ENCODE data around the gene PURB. TPM values are rescaled to one million over a fixed set of nuclear protein-coding genes. Genes with fewer than 3 reads are reported as not detected.

Gene PURB
- total RNA-seq, 4 donors from 2014 or later = 28.1 to 39.3 (median 31.3) TPM

- 26% methylated on average over 7 of the region's 7 CpGs for WGBS
- H3K27ac ChIP-seq = no peak overlapping the region
- DNase-seq (ENCODE audit: low spot score in 2 of 2) = no peak
These were observed 27.5 kb upstream of the PURB start for GRCh38 chr7:44912775-44913347.

GRCh38 chr7:44911911-44912310 is 26.6 kb upstream of the PURB start:
- H3K27me3 ChIP-seq = no peaks in the 10 kb centered on the region

More at GRCh38 chr7:44912775-44913347, 27.5 kb upstream of the PURB start:
- H3K36me3 ChIP-seq = no peaks in the 10 kb centered on the region
- peaks cover 18% of the 10 kb centered on the region for H3K4me1 ChIP-seq
- H3K9me3 ChIP-seq = no peaks in the 10 kb centered on the region
- no peak overlapping the region for H3K4me3 ChIP-seq
- TF ChIP-seq POLR2AphosphoS5 (IDR thresholded peaks at IDR 0.05) (no peak), CTCF (IDR thresholded peaks at IDR 0.05) (no peak), POLR2A (IDR thresholded peaks at IDR 0.05) (no peak), EP300 (IDR thresholded peaks at IDR 0.05) (no peak)
- no peaks in the 10 kb centered on the region for H3K27me3 ChIP-seq

GRCh38 chr7:44909596-44910389 is 24.5 kb upstream of the PURB start:
- H3K9me3 ChIP-seq = no peaks in the 10 kb centered on the region

More at GRCh38 chr7:44911911-44912310, 26.6 kb upstream of the PURB start:
- TF ChIP-seq POLR2AphosphoS5 (IDR thresholded peaks at IDR 0.05) (no peak), CTCF (IDR thresholded peaks at IDR 0.05) (no peak), EP300 (IDR thresholded peaks at IDR 0.05) (no peak), POLR2A (IDR thresholded peaks at IDR 0.05) (no peak)
- Histone ChIP-seq H3K4me3 (no peak overlapping the region), H3K36me3 (no peaks in the 10 kb centered on the region), H3K27ac (no peak overlapping the region), H3K9me3 (no peaks in the 10 kb centered on the region), H3K4me1 (peaks cover 18% of the 10 kb centered on the region)
- no peak for DNase-seq (ENCODE audit: low spot score in 2 of 2)
- WGBS = 59% methylated on average over 6 of the region's 8 CpGs

GRCh38 chr7:44906965-44907364 is 21.6 kb upstream of the PURB start:
- TF ChIP-seq EP300 (IDR thresholded peaks at IDR 0.05) (no peak), POLR2AphosphoS5 (IDR thresholded peaks at IDR 0.05) (no peak), POLR2A (IDR thresholded peaks at IDR 0.05) (no peak), CTCF (IDR thresholded peaks at IDR 0.05) (no peak)
- no peak overlapping the region for H3K4me3 ChIP-seq
- peaks cover 3% of the 10 kb centered on the region for H3K4me1 ChIP-seq
- 90% methylated on average over 8 of the region's 8 CpGs for WGBS
- H3K27ac ChIP-seq = no peak overlapping the region
- no peaks in the 10 kb centered on the region for H3K36me3 ChIP-seq
- DNase-seq (ENCODE audit: low spot score in 2 of 2) = no peak
- H3K27me3 ChIP-seq = no peaks in the 10 kb centered on the region
- H3K9me3 ChIP-seq = no peaks in the 10 kb centered on the region

More at GRCh38 chr7:44909596-44910389, 24.5 kb upstream of the PURB start:
- H3K27me3 ChIP-seq = no peaks in the 10 kb centered on the region
- peaks cover 18% of the 10 kb centered on the region for H3K4me1 ChIP-seq
- TF ChIP-seq POLR2AphosphoS5 (IDR thresholded peaks at IDR 0.05) (no peak), CTCF (IDR thresholded peaks at IDR 0.05) (no peak), EP300 (IDR thresholded peaks at IDR 0.05) (no peak), POLR2A (IDR thresholded peaks at IDR 0.05) (no peak)
- DNase-seq (ENCODE audit: low spot score in 2 of 2) = no peak
- 93% methylated on average over 8 of the region's 8 CpGs for WGBS
- no peaks in the 10 kb centered on the region for H3K36me3 ChIP-seq
- no peak overlapping the region for H3K27ac ChIP-seq
- H3K4me3 ChIP-seq = no peak overlapping the region

- no peaks in the 10 kb centered on the region for H3K36me3 ChIP-seq
- H3K27ac ChIP-seq = no peak overlapping the region
- no peak overlapping the region for H3K4me3 ChIP-seq
- WGBS = 90% methylated on average over 11 of the region's 12 CpGs
- H3K4me1 ChIP-seq = no peaks in the 10 kb centered on the region
- no peak for DNase-seq (ENCODE audit: low spot score in 2 of 2)
- no peaks in the 10 kb centered on the region for H3K9me3 ChIP-seq
- no peak for TF ChIP-seq EP300 (IDR thresholded peaks at IDR 0.05)
- TF ChIP-seq POLR2A (IDR thresholded peaks at IDR 0.05) = no peak
- TF ChIP-seq POLR2AphosphoS5 (IDR thresholded peaks at IDR 0.05) = no peak
- TF ChIP-seq CTCF (IDR thresholded peaks at IDR 0.05) = no peak
- H3K27me3 ChIP-seq = no peaks in the 10 kb centered on the region
These were observed 19.8 kb upstream of the PURB start for GRCh38 chr7:44905002-44905635.
